Kidney (tissue), 14 donors: ENCODE results near the gene RPTOR. TPM values are rescaled to one million over a fixed set of nuclear protein-coding genes. Genes with fewer than 3 reads are reported as not detected.

Experiments
- DNase-seq, 5 donors: peaks; one replicate each; pipeline ENCODE4 v3.0.0-alpha.2; 2013 to 2020
- FAIRE-seq: peaks from 2 replicates; lab custom pipeline; 2012; peaks lifted over from hg19 to GRCh38; lab: Jason Lieb, UNC
- H3K27ac ChIP-seq, 2 donors: one replicate each; pipeline ENCODE4 v1.7.0; 2013; ENCODE audit warnings: low read depth in 2 of 2, low read length in 2 of 2, inconsistent platforms in 1 of 2
- H3K27me3 ChIP-seq: one replicate; pipeline ENCODE4 v1.7.1; 2013; ENCODE audit warnings: low read length, inconsistent platforms; ENCODE audit not compliant: control insufficient read depth, insufficient read depth
- H3K36me3 ChIP-seq, 3 donors: one replicate each; pipeline versions ENCODE4 v1.7.0 to v1.7.1; 2013; ENCODE audit warnings: low read length in 3 of 3, control low read depth in 1 of 3, inconsistent platforms in 1 of 3; ENCODE audit not compliant: insufficient read depth in 3 of 3, control insufficient read depth in 2 of 3
- H3K4me1 ChIP-seq, 3 donors: one replicate each; pipeline versions ENCODE4 v1.7.0 to v1.7.1; 2013; ENCODE audit warnings: low read length in 3 of 3, inconsistent platforms in 1 of 3, low read depth in 1 of 3; ENCODE audit not compliant: control insufficient read depth in 2 of 3, insufficient read depth in 2 of 3
- H3K4me3 ChIP-seq, 3 donors: one replicate each; pipeline versions ENCODE4 v1.7.0 to v1.8.1; 2013; ENCODE audit warnings: low read length in 3 of 3, control low read depth in 1 of 3, inconsistent platforms in 1 of 3
- H3K9ac ChIP-seq, 3 donors: one replicate each; pipeline versions ENCODE4 v1.7.0 to v1.7.1; 2013; ENCODE audit warnings: low read length in 3 of 3, control low read depth in 1 of 3, inconsistent platforms in 1 of 3
- H3K9me3 ChIP-seq, 3 donors: one replicate each; pipeline versions ENCODE4 v1.7.0 to v1.7.1; 2013; ENCODE audit warnings: low read length in 3 of 3, control low read depth in 1 of 3, inconsistent platforms in 1 of 3; ENCODE audit not compliant: control insufficient read depth in 2 of 3, insufficient read depth in 1 of 3
- intact Hi-C: fragments of 100-400 bp; cut with DNase I; formaldehyde crosslinking; loops from one replicate; pipeline ENCODE4 v1.11.1; 2022
- polyA plus RNA-seq: library from polyadenylated mRNA; stranded (reverse); fragments of 350-450 nt; fragmentation: Illumina TruSeq; extraction: RNeasy Lipid Tissue Mini Kit (QIAGEN cat#74804); gene quantifications from one replicate; pipeline ENCODE4 v1.2.3, GENCODE V29; 2014; ENCODE audit warnings: low read depth, low replicate concordance; ENCODE audit not compliant: insufficient read depth
- total RNA-seq: library from RNA; stranded (reverse); fragmentation: NEBNext Ultra II Directional; extraction: Animal tissue kit (Norgen Biotek cat#: 25700); gene quantifications from one replicate; pipeline ENCODE4 v1.2.1, GENCODE V29; 2021
- TF ChIP-seq, protein P1 (sequence below): IDR thresholded peaks from 3 replicates; pipeline ENCODE4 v1.5.1; 2012; ENCODE audit warnings: mild to moderate bottlenecking, moderate library complexity, borderline replicate concordance; ENCODE audit not compliant: insufficient read depth; ENCODE audit errors: extremely low read depth
- donor health status: control.
- donor health status: control.
- donor health status: control.
- donor health status: control.
- donor health status: control.
- donor health status: DM: yes; HTN: yes; CAD: no.
- donor health status: Normal renal cell carcinoma (clear cell type).

Gene RPTOR
- total and polyA plus RNA-seq, 2 donors from 2014 or later = 5.5 to 37.6 TPM

DNA sequence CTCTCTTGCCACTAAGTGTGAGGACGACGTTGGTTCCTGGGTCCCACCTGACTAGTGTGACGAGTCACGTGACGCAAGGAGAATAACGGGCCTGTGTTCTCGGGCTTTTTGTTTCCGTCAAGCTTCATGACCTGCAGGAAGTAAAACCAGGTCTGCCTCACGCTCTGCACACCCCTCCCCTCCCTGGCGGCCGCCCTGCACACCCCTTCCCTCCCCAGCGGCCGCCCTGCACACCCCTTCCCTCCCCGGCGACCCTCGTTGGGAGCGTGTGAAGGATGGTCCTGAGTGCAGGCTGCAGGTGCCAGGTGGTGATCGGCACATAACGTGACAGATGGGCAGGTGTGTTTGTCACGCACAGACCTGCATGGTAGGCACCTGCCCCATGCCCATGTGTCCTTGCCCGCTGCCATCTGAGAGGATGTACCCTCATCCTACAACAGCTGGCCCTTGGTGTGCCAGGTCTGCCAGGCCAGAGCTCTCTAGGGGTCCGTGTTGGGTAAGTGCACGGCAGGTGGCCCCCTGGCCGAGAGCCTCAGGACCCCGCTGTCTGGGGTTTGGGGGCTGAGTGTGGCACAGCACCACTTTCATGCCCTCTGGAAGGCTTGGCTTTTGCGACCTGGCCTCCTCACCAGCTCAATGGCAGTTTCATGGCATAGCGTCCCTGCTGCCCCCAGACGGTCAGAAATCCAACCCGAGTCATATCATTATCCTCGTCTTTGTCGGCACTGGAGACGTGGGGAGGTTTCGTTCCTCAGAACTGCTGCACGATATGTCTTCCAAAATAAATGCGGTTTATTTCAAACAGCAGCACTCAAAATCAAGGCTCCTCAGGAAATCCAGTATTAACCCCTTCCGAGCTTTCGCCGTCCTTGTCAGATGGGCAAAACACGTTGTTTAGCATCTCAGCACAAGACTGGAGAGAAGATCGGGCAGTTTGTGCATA is 255.2 kb downstream of the RPTOR start:
- peaks cover 3 to 9% (median 3%) of the 10 kb centered on the region in 3 donors for H3K4me1 ChIP-seq
- no peaks in the 10 kb centered on the region for H3K36me3 ChIP-seq
- peak in 3 of 5 donors; percentile 54 to 69 (median 60) for DNase-seq
- no peaks in the 10 kb centered on the region for H3K27me3 ChIP-seq
- no peak overlapping the region for H3K4me3 ChIP-seq
- no peak overlapping the region for H3K9ac ChIP-seq
- intact Hi-C loops = no loop called here
- H3K9me3 ChIP-seq = no peaks in the 10 kb centered on the region
- TF ChIP-seq, protein P1, sequence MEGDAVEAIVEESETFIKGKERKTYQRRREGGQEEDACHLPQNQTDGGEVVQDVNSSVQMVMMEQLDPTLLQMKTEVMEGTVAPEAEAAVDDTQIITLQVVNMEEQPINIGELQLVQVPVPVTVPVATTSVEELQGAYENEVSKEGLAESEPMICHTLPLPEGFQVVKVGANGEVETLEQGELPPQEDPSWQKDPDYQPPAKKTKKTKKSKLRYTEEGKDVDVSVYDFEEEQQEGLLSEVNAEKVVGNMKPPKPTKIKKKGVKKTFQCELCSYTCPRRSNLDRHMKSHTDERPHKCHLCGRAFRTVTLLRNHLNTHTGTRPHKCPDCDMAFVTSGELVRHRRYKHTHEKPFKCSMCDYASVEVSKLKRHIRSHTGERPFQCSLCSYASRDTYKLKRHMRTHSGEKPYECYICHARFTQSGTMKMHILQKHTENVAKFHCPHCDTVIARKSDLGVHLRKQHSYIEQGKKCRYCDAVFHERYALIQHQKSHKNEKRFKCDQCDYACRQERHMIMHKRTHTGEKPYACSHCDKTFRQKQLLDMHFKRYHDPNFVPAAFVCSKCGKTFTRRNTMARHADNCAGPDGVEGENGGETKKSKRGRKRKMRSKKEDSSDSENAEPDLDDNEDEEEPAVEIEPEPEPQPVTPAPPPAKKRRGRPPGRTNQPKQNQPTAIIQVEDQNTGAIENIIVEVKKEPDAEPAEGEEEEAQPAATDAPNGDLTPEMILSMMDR = no peak
- FAIRE-seq = no peak
- H3K27ac ChIP-seq = no peak overlapping the region

DNA sequence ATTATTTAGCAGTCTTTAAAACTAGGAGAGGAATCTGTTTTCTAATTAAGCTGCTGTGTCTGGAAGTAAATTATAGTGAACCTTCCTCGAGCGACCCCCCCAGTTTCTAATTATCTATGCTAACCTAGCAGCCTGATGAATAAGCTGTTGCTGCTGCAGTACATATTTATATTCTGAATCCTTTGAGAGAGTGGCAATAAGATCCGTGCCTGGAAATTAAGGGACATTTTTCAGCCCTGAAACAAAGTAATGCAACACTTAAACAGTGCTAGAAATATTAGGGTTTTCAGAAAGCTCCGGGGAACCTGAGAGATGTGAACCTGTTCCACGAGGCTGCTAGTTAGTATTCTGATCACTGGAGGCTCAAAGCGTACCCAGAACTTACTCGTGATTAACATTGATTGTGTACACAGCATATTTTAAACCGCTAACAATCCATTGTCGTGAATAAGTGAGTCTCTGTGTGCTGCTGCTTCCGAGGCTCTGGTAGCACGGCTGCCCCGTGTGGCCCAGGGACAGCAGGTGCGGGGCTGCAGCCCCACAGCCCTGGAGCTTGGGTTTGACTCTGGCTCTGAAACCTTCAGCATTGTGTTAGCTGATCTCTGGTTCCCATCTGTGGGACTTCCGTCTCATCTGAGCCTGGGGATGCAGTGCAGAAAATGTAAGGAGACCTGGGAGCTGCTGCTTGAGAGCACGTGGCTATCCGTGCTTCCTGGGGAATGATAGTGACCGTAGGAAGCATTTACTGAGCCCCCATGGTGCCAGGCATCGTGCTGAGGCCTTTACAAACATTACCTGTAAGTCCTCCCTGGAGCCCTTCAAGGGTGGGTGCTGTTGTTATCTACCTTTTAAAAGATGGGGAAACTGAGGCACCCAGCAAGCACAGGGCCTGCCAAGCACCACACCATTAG is 256.1 kb downstream of the RPTOR start:
- intact Hi-C loops = no loop called here
- Histone ChIP-seq H3K36me3 (no peaks in the 10 kb centered on the region), H3K4me3 (no peak overlapping the region), H3K27ac (no peak overlapping the region), H3K9ac (no peak overlapping the region), H3K9me3 (no peaks in the 10 kb centered on the region), H3K27me3 (no peaks in the 10 kb centered on the region), H3K4me1 (peaks cover 3 to 6% (median 3%) of the 10 kb centered on the region in 3 donors)
- FAIRE-seq = no peak
- TF ChIP-seq, protein P1 = no peak
- peak in 2 of 5 donors; percentile 15 to 27 for DNase-seq

DNA sequence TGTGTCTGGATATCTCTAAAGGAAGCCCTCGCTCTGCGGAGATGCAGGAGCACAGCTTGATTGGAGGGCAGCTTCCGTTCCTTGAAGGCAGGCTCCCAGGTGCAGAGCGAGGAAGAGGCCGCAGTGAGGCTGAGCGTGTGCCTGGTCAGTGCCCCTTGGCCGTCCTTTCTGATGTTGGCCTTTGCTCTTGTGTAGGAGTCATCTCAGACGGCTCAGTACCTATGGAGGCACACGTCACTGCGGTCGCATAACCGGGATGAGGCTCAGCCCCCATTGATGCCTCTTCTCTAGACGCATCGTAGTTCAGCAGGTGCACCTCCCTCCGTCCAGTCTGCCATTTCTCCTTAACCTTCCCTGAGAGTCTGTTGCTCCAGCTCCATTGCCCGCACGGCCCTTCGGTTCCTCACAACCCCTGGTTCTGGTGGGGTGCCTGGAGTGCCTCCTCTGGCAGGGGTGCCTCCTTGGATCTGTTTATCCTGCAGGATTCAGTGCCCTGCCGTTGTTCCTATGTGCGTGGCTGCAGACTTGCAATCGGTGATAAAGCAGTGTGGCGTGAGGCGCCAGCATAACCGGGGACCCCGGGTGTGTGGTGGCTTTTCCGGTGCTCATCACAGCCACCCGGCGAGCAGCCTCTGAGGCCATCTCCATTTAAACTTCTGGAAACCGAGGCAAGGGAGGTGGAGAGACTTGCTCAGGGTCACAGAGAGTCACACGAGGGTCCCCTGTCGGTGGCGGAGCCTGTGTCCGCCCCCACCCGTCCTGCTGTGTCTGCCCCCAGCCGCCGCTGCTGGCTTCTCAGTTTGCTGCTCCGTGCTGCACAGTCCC is 258.2 kb downstream of the RPTOR start:
- Histone ChIP-seq H3K9ac (no peak overlapping the region), H3K9me3 (peaks cover 0 to 7% (median 0%) of the 10 kb centered on the region in 3 donors), H3K36me3 (no peaks in the 10 kb centered on the region), H3K4me1 (peaks cover 0 to 3% (median 0%) of the 10 kb centered on the region in 3 donors), H3K27ac (no peak overlapping the region), H3K4me3 (no peak overlapping the region), H3K27me3 (no peaks in the 10 kb centered on the region)
- FAIRE-seq (no peak), DNase-seq (peak in 1 of 5 donors; percentile 53)
- TF ChIP-seq, protein P1 = no peak
- intact Hi-C loops = no loop called here
